Spleen (tissue), 7 donors: Measurements from ENCODE around the gene PIGQ.

ENCODE experiments used
- CTCF ChIP-seq, 11 experiments: fragments of 200-600 bp in 7 of 11; fragments of 450-650 bp in 4 of 11; sonication (generic) in 4 of 11; IDR thresholded peaks in 8 of 11; conservative IDR thresholded peaks in 3 of 11; 1 replicate in 7 of 11; 2 replicates in 4 of 11; pipeline versions ENCODE4 v1.4.0 to v1.8.0; 2016 to 2021; ENCODE audit warnings: antibody characterized with exemption in 11 of 11, inconsistent platforms in 4 of 11, mild to moderate bottlenecking in 1 of 11
- POLR2AphosphoS5 ChIP-seq, 3 donors: sonication (generic); formaldehyde crosslinking; IDR thresholded peaks; one replicate each; pipeline ENCODE4 v1.5.1; 2017; ENCODE audit warnings: antibody characterized with exemption in 3 of 3
- donor health status: DM: no; HTN: no; CAD: no; lungs with moderate emphysema.
- donor health status: DM: no; HTN: no; CAD: no.
- donor health status: DM: no; HTN: no; CAD: no.

- TF ChIP-seq CTCF (IDR thresholded peaks at IDR 0.05 in 8 of 11, conservative IDR thresholded peaks at IDR 0.05 in 3 of 11) (no peak), POLR2AphosphoS5 (IDR thresholded peaks at IDR 0.05) (no peak)
Observed at GRCh38 chr16:565419-566330, 4.1 kb upstream of the PIGQ start.
